Muscle of leg (tissue), 11 donors: ENCODE measurements around the gene AGBL1. TPM values are rescaled to one million over a fixed set of nuclear protein-coding genes. Genes with fewer than 3 reads are reported as not detected.
"Not testable (repeated sequence)": the region's sequence is repeated elsewhere in the genome, so short reads cannot be mapped to it uniquely, and the experiment has no call there.

Experiments
- DNase-seq: peaks from one replicate; pipeline ENCODE4 v3.0.0; 2013
- H3K27ac ChIP-seq: one replicate; pipeline ENCODE4 v1.5.1; 2013; ENCODE audit warnings: mild to moderate bottlenecking, low read length, control low read depth
- H3K27me3 ChIP-seq: one replicate; pipeline ENCODE4 v1.6.1; 2013; ENCODE audit warnings: low read length; ENCODE audit not compliant: control insufficient read depth, insufficient read depth
- H3K36me3 ChIP-seq: one replicate; pipeline ENCODE4 v1.6.1; 2013; ENCODE audit warnings: low read length; ENCODE audit not compliant: control insufficient read depth, insufficient read depth
- H3K4me1 ChIP-seq: one replicate; pipeline ENCODE4 v1.6.1; 2013; ENCODE audit warnings: low read length; ENCODE audit not compliant: control insufficient read depth, insufficient read depth
- H3K4me3 ChIP-seq: one replicate; pipeline ENCODE4 v1.5.1; 2013; ENCODE audit warnings: low read length, control low read depth
- H3K9me3 ChIP-seq: replicated peaks from 2 replicates; pipeline ENCODE4 v1.6.1; 2013; ENCODE audit warnings: low read depth, low read length; ENCODE audit not compliant: control insufficient read depth
- WGBS: methylation state at CpG from one replicate; pipeline ENCODE4 v1.1.5; 2013; ENCODE audit warnings: missing lambda C conversion rate; ENCODE audit not compliant: insufficient coverage; 5-methylcytosine and 5-hydroxymethylcytosine counted together
- polyA plus RNA-seq, 8 donors: library from polyadenylated mRNA; unstranded; fragments of 120-200 nt; gene quantifications; one replicate each; pipeline versions ENCODE4 v1.2.1 to v1.2.3, GENCODE V29; 2013; ENCODE audit warnings: inconsistent platforms in 1 of 8, low replicate concordance in 1 of 8; ENCODE audit not compliant: insufficient read length in 8 of 8, insufficient read depth in 1 of 8
- total RNA-seq: library from RNA; stranded (reverse); fragments of 120-200 nt; gene quantifications from one replicate; pipeline ENCODE4 v1.2.4, GENCODE V29; 2013

The AGBL1 gene
- total and polyA plus RNA-seq, 9 donors = 6.0 to 18.1 (median 7.9) TPM

- DNase-seq = peak; percentile 12
- no peak overlapping the region for H3K4me3 ChIP-seq
- no peaks in the 10 kb centered on the region for H3K27me3 ChIP-seq
- H3K36me3 ChIP-seq = no peaks in the 10 kb centered on the region
- H3K4me1 ChIP-seq = no peaks in the 10 kb centered on the region
- H3K9me3 ChIP-seq = no peaks in the 10 kb centered on the region
- WGBS = no CpG with 5 or more reads among the region's 3 CpGs
- H3K27ac ChIP-seq = no peak overlapping the region
Measured at GRCh38 chr15:87038404-87038803, 958.7 kb downstream of the AGBL1 start.

DNA sequence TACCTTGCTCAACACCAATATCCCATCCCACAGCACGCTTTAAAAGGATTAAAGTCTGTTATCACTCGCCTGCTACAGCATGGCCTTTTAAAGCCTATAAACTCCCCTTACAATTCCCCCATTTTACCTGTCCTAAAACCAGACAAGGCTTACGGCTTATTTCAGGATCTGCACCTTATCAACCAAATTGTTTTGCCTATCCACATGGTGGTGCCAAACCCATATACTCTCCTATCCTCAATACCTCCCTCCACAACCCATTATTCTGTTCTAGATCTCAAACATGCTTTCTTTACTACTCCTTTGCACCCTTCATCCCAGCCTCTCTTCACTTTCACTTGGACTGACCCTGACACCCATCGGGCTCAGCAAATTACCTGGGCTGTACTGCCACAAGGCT is 962.9 kb downstream of the AGBL1 start:
- not testable (repeated sequence) for H3K27ac ChIP-seq, H3K36me3 ChIP-seq, DNase-seq, H3K27me3 ChIP-seq, H3K4me1 ChIP-seq, H3K4me3 ChIP-seq, H3K9me3 ChIP-seq
- 75% methylated on average over 4 of the region's 4 CpGs for WGBS

DNA sequence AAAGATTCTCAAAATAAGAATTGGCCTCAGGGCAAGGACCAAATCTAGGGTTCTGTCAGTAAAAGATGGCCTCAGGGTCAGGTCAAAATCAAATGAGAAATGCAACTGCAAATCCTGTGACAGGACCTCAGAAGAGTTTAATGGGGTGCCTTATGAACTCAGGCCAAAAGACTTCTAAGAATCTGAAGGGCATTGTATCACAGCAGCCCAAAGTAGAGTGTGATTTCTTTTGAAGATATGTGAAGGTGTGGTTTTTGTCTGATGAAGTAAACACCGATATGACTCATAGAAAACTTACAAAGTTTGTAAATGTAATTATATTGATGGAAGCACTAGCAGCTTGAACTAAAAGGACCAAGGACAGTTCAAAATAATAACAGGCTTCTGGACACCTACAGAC is 966.1 kb downstream of the AGBL1 start:
- no peak overlapping the region for H3K4me3 ChIP-seq
- no peaks in the 10 kb centered on the region for H3K4me1 ChIP-seq
- H3K9me3 ChIP-seq = no peaks in the 10 kb centered on the region
- WGBS = no CpG with 5 or more reads among the region's 1 CpG
- H3K27me3 ChIP-seq = no peaks in the 10 kb centered on the region
- H3K36me3 ChIP-seq = no peaks in the 10 kb centered on the region
- DNase-seq = no peak
- H3K27ac ChIP-seq = no peak overlapping the region

DNA sequence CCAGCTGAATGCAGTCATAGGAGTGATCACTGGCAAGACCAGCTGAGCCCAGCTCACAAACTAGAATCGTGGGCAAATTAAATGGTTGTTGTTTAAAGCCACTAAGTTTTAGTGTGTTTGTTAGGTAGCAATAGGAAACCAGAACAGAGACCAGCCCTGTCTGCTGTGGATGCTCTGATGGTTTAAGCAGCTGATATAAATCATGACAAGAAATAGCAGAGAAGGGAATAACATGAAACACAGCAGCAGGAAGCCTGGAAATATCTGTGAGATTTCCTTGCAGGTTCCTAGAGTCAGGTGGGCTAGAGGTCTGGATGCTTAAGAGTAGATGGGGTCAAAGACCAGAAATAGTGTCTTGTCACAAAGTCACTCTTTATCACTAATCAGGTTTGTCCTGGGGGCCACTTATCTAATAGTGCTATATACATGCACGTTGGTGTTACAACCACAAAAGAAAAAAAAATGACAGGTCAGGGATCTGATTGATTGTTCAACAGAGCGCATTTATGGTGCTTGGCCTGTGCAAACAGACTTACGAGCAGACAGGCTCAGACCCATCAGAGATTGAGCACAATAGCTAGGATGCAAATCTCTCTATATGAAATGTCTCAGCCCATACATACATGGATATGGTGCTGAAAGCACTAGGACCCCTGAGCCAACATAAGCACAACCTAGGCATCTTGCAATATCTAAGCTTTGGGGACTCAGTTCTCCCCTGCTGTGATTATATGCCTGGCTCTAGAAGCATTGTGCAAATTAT is 967.7 kb downstream of the AGBL1 start:
- Histone ChIP-seq H3K4me1 (no peaks in the 10 kb centered on the region), H3K9me3 (no peaks in the 10 kb centered on the region), H3K36me3 (no peaks in the 10 kb centered on the region), H3K27ac (no peak overlapping the region), H3K27me3 (no peaks in the 10 kb centered on the region), H3K4me3 (no peak overlapping the region)
- WGBS = 44% methylated on average over 1 of the region's 4 CpGs
- DNase-seq = no peak
